Gastrocnemius medialis (tissue), 4 donors: ENCODE measurements around the gene TUBB2B.

Source experiments
- POLR2A ChIP-seq, 2 donors: fragments of 450-650 bp; IDR thresholded peaks; one replicate each; pipeline ENCODE4 v1.6.1; 2017; ENCODE audit warnings: antibody characterized with exemption in 2 of 2, mild to moderate bottlenecking in 2 of 2, moderate library complexity in 2 of 2
- TF ChIP-seq, protein P1 (sequence below), 5 experiments: fragments of 450-650 bp in 3 of 5; fragments of 200-600 bp in 2 of 5; sonication (generic) in 2 of 5; IDR thresholded peaks in 4 of 5; conservative IDR thresholded peaks in 1 of 5; 1 replicate in 4 of 5; 2 replicates in 1 of 5; pipeline ENCODE4 v1.5.1; 2016 to 2019; ENCODE audit warnings: antibody characterized with exemption in 5 of 5, mild to moderate bottlenecking in 3 of 5, moderate library complexity in 3 of 5

GRCh38 chr6:3245216-3245615, 17.8 kb upstream of the TUBB2B start:
- TF ChIP-seq, protein P1, sequence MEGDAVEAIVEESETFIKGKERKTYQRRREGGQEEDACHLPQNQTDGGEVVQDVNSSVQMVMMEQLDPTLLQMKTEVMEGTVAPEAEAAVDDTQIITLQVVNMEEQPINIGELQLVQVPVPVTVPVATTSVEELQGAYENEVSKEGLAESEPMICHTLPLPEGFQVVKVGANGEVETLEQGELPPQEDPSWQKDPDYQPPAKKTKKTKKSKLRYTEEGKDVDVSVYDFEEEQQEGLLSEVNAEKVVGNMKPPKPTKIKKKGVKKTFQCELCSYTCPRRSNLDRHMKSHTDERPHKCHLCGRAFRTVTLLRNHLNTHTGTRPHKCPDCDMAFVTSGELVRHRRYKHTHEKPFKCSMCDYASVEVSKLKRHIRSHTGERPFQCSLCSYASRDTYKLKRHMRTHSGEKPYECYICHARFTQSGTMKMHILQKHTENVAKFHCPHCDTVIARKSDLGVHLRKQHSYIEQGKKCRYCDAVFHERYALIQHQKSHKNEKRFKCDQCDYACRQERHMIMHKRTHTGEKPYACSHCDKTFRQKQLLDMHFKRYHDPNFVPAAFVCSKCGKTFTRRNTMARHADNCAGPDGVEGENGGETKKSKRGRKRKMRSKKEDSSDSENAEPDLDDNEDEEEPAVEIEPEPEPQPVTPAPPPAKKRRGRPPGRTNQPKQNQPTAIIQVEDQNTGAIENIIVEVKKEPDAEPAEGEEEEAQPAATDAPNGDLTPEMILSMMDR (IDR thresholded peaks at IDR 0.05 in 4 of 5, conservative IDR thresholded peaks at IDR 0.05 in 1 of 5), result no peak
- no peak for TF ChIP-seq POLR2A (IDR thresholded peaks at IDR 0.05)
